Spleen (tissue), 11 donors: ENCODE results near the gene TOMM40L. TPM values are rescaled to one million over a fixed set of nuclear protein-coding genes. Genes with fewer than 3 reads are reported as not detected.
A peak's percentile ranks its signal among the peaks of the same experiment; 100 is the strongest.

Experiments used
- DNase-seq: peaks from one replicate; pipeline ENCODE4 v3.0.0-alpha.2; 2020
- H3K27ac ChIP-seq, 8 donors: fragments of 200-600 bp; sonication (generic) in 7 of 8; 1 replicate in 4 of 8; 2 replicates in 4 of 8; pipeline versions ENCODE4 v1.5.0 to v1.8.0; 2016 to 2021; ENCODE audit warnings: inconsistent platforms in 4 of 8, mild to moderate bottlenecking in 4 of 8, moderate library complexity in 1 of 8
- H3K27me3 ChIP-seq, 7 donors: fragments of 200-600 bp; sonication (generic) in 6 of 7; replicated peaks in 1 of 7; 1 replicate in 4 of 7; 2 replicates in 3 of 7; pipeline versions ENCODE4 v1.5.0 to v1.8.0; 2016 to 2021; ENCODE audit warnings: inconsistent platforms in 3 of 7, mild to moderate bottlenecking in 1 of 7
- H3K36me3 ChIP-seq, 6 donors: fragments of 200-600 bp; sonication (generic) in 5 of 6; 1 replicate in 4 of 6; 2 replicates in 2 of 6; pipeline versions ENCODE4 v1.5.0 to v1.8.0; 2016 to 2021; ENCODE audit warnings: inconsistent platforms in 2 of 6
- H3K4me1 ChIP-seq, 6 donors: fragments of 200-600 bp; sonication (generic) in 5 of 6; 1 replicate in 3 of 6; 2 replicates in 3 of 6; pipeline versions ENCODE4 v1.5.0 to v1.8.0; 2016 to 2021; ENCODE audit warnings: inconsistent platforms in 3 of 6
- H3K4me3 ChIP-seq, 8 donors: fragments of 200-600 bp; sonication (generic) in 7 of 8; 1 replicate in 4 of 8; 2 replicates in 4 of 8; pipeline versions ENCODE4 v1.5.0 to v1.8.0; 2016 to 2021; ENCODE audit warnings: inconsistent platforms in 4 of 8, mild to moderate bottlenecking in 4 of 8, moderate library complexity in 2 of 8
- H3K9me3 ChIP-seq, 8 donors: fragments of 200-600 bp; sonication (generic) in 7 of 8; 1 replicate in 4 of 8; 2 replicates in 4 of 8; pipeline versions ENCODE4 v1.5.0 to v1.8.0; 2016 to 2021; ENCODE audit warnings: inconsistent platforms in 4 of 8
- CTCF ChIP-seq, 11 experiments: fragments of 200-600 bp in 7 of 11; fragments of 450-650 bp in 4 of 11; sonication (generic) in 4 of 11; IDR thresholded peaks in 8 of 11; conservative IDR thresholded peaks in 3 of 11; 1 replicate in 7 of 11; 2 replicates in 4 of 11; pipeline versions ENCODE4 v1.4.0 to v1.8.0; 2016 to 2021; ENCODE audit warnings: antibody characterized with exemption in 11 of 11, inconsistent platforms in 4 of 11, mild to moderate bottlenecking in 1 of 11
- POLR2A ChIP-seq, 3 donors: fragments of 450-650 bp; IDR thresholded peaks; one replicate each; pipeline ENCODE4 v1.5.1; 2017; ENCODE audit warnings: antibody characterized with exemption in 3 of 3, mild to moderate bottlenecking in 1 of 3
- POLR2AphosphoS5 ChIP-seq, 3 donors: sonication (generic); formaldehyde crosslinking; IDR thresholded peaks; one replicate each; pipeline ENCODE4 v1.5.1; 2017; ENCODE audit warnings: antibody characterized with exemption in 3 of 3
- WGBS, 5 donors: extraction: QIAGEN DNeasy Blood & Tissue Kit in 3 of 5; methylation state at CpG; one replicate each; pipeline versions ENCODE4 v1.1.5 to v1.1.7; 2013 to 2018; 5-methylcytosine and 5-hydroxymethylcytosine counted together
- intact Hi-C: fragments of 100-400 bp; cut with DNase I; formaldehyde crosslinking; loops from one replicate; pipeline ENCODE4 v1.15.0; 2023; ENCODE audit warnings: low total_unique reads
- polyA plus RNA-seq, 3 donors: library from polyadenylated mRNA; stranded (reverse); fragments of 200-250 nt; gene quantifications; one replicate each; pipeline ENCODE4 v1.2.1, GENCODE V29; 2013
- total RNA-seq, 7 donors: library from RNA; depleted of rRNA in 3 of 7; stranded (reverse); fragments of >200 nt in 3 of 7; fragmentation: NEBNext Ultra II Directional in 4 of 7; extraction: Animal tissue kit (Norgen Biotek cat#: 25700) in 4 of 7; gene quantifications; one replicate each; pipeline versions ENCODE4 v1.1.0 to v1.2.1, GENCODE V29; 2016 to 2021
- donor health status: healthy with polysubstance abuse.
- donor health status: DM: no; HTN: no; CAD: no; lungs with moderate emphysema.
- donor health status: DM: no; HTN: no; CAD: no.
- donor health status: Bipolar disorder and iron deficiency.
- donor health status: healthy.
- donor health status: DM: no; HTN: no; CAD: no.
- donor health status: DM: yes; HTN: yes; CAD: no.

Gene TOMM40L
- total and polyA plus RNA-seq, 10 donors, result 6.2 to 15.3 (median 9.5) TPM

- Histone ChIP-seq H3K27ac (peak overlapping the region; percentile 93 to 97 (median 95)), H3K27me3 (no peaks in the 10 kb centered on the region), H3K9me3 (no peaks in the 10 kb centered on the region), H3K36me3 (peaks cover 0 to 31% (median 12%) of the 10 kb centered on the region in 6 donors), H3K4me3 (peak overlapping the region in 7 of 8 donors; percentile 70 to 88 (median 81)), H3K4me1 (peaks cover 55 to 97% (median 88%) of the 10 kb centered on the region in 6 donors)
- TF ChIP-seq CTCF (IDR thresholded peaks at IDR 0.05 in 8 of 11, conservative IDR thresholded peaks at IDR 0.05 in 3 of 11) (no peak), POLR2AphosphoS5 (IDR thresholded peaks at IDR 0.05) (peak in 1 of 3 donors; percentile 37)
- intact Hi-C loops, result no loop called here
- DNase-seq, result peak; percentile 84
- WGBS, 5 donors, result 49 to 64% (median 51%) methylated on average over 13 of the region's 13 CpGs
Observed at GRCh38 chr1:161200992-161201835, 24.6 kb upstream of the TOMM40L start.

GRCh38 chr1:161201836-161202712 lies 23.8 kb upstream of the TOMM40L start, which contains the start of gene NDUFS2:
Gene NDUFS2 (plus strand): TSS chr1:161202367. CDS start chr1:161202386, 19 bp downstream.
- peaks cover 0 to 39% (median 21%) of the 10 kb centered on the region in 6 donors for H3K36me3 ChIP-seq
- intact Hi-C loops, result no loop called here
- H3K4me1 ChIP-seq, result peaks cover 46 to 97% (median 86%) of the 10 kb centered on the region in 6 donors
- H3K27me3 ChIP-seq, result no peaks in the 10 kb centered on the region
- WGBS, 5 donors, result 3 to 12% (median 4%) methylated on average over 31 to 53 of the region's 53 CpGs
- no peaks in the 10 kb centered on the region for H3K9me3 ChIP-seq
- peak within 1 kb of the TSS; percentile 66 to 88 (median 80) for H3K4me3 ChIP-seq
- peak; percentile 99 for DNase-seq
- peak; percentile 88 to 92 (median 92) for TF ChIP-seq POLR2AphosphoS5 (IDR thresholded peaks at IDR 0.05)
- TF ChIP-seq CTCF (IDR thresholded peaks at IDR 0.05 in 8 of 11, conservative IDR thresholded peaks at IDR 0.05 in 3 of 11), result peak in 3 of 11 experiments; percentile 13 to 24 (median 24)
- TF ChIP-seq POLR2A (IDR thresholded peaks at IDR 0.05), result peak; percentile 35 to 72 (median 40)
- peak within 1 kb of the TSS; percentile 93 to 97 (median 95) for H3K27ac ChIP-seq

DNA sequence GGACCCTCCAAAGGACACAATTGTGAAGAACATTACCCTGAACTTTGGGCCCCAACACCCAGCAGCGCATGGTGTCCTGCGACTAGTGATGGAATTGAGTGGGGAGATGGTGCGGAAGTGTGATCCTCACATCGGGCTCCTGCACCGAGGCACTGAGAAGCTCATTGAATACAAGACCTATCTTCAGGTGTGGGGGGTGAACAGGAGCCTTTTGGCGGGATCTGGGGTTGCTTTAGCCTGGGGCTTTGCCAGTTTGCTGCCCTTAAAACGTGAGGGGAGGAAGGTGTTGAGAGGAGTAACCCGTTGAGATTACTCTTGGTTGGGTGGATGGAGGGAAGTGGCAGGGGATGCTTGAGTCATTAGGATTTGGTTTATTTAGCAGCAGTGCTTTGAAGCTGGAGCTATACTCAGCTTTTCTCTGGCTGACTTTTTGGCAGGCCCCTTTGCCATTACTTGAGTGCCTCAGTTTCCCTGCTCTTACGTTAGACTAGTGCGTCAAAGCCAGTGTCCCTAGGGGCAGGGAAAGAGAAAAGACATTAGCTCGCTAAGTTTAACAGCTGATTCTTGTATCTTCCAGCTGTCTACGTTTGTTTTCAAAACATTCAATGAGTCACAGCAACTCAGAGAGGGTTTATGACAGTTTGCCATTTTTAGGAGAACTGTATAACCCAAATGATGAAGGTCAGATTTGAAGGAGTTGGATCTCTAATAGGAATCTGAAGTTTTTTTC lies 19.3 kb upstream of the TOMM40L start:
- no peak for DNase-seq
- Histone ChIP-seq H3K36me3 (peaks cover 11 to 84% (median 65%) of the 10 kb centered on the region in 6 donors), H3K4me3 (peak overlapping the region in 1 of 8 donors; percentile 35), H3K4me1 (peaks cover 40 to 89% (median 69%) of the 10 kb centered on the region in 6 donors), H3K9me3 (no peaks in the 10 kb centered on the region), H3K27me3 (no peaks in the 10 kb centered on the region), H3K27ac (peak overlapping the region in 7 of 8 donors; percentile 47 to 97 (median 72))
- TF ChIP-seq POLR2AphosphoS5 (IDR thresholded peaks at IDR 0.05) (no peak), CTCF (IDR thresholded peaks at IDR 0.05 in 8 of 11, conservative IDR thresholded peaks at IDR 0.05 in 3 of 11) (no peak), POLR2A (IDR thresholded peaks at IDR 0.05) (no peak)
- WGBS, 5 donors, result 79 to 93% (median 90%) methylated on average over 12 of the region's 12 CpGs
- intact Hi-C loops, result no loop called here
